Kidney (tissue), 14 donors: Measurements from ENCODE around the gene FCN1. TPM values are rescaled to one million over a fixed set of nuclear protein-coding genes. Genes with fewer than 3 reads are reported as not detected.

Experiments
- DNase-seq, 5 donors: peaks; one replicate each; pipeline ENCODE4 v3.0.0-alpha.2; 2013 to 2020
- FAIRE-seq: peaks from 2 replicates; lab custom pipeline; 2012; peaks lifted over from hg19 to GRCh38; lab: Jason Lieb, UNC
- H3K27ac ChIP-seq, 2 donors: one replicate each; pipeline ENCODE4 v1.7.0; 2013; ENCODE audit warnings: low read depth in 2 of 2, low read length in 2 of 2, inconsistent platforms in 1 of 2
- H3K27me3 ChIP-seq: one replicate; pipeline ENCODE4 v1.7.1; 2013; ENCODE audit warnings: low read length, inconsistent platforms; ENCODE audit not compliant: control insufficient read depth, insufficient read depth
- H3K36me3 ChIP-seq, 3 donors: one replicate each; pipeline versions ENCODE4 v1.7.0 to v1.7.1; 2013; ENCODE audit warnings: low read length in 3 of 3, control low read depth in 1 of 3, inconsistent platforms in 1 of 3; ENCODE audit not compliant: insufficient read depth in 3 of 3, control insufficient read depth in 2 of 3
- H3K4me1 ChIP-seq, 3 donors: one replicate each; pipeline versions ENCODE4 v1.7.0 to v1.7.1; 2013; ENCODE audit warnings: low read length in 3 of 3, inconsistent platforms in 1 of 3, low read depth in 1 of 3; ENCODE audit not compliant: control insufficient read depth in 2 of 3, insufficient read depth in 2 of 3
- H3K4me3 ChIP-seq, 3 donors: one replicate each; pipeline versions ENCODE4 v1.7.0 to v1.8.1; 2013; ENCODE audit warnings: low read length in 3 of 3, control low read depth in 1 of 3, inconsistent platforms in 1 of 3
- H3K9ac ChIP-seq, 3 donors: one replicate each; pipeline versions ENCODE4 v1.7.0 to v1.7.1; 2013; ENCODE audit warnings: low read length in 3 of 3, control low read depth in 1 of 3, inconsistent platforms in 1 of 3
- H3K9me3 ChIP-seq, 3 donors: one replicate each; pipeline versions ENCODE4 v1.7.0 to v1.7.1; 2013; ENCODE audit warnings: low read length in 3 of 3, control low read depth in 1 of 3, inconsistent platforms in 1 of 3; ENCODE audit not compliant: control insufficient read depth in 2 of 3, insufficient read depth in 1 of 3
- intact Hi-C: fragments of 100-400 bp; cut with DNase I; formaldehyde crosslinking; loops from one replicate; pipeline ENCODE4 v1.11.1; 2022
- polyA plus RNA-seq: library from polyadenylated mRNA; stranded (reverse); fragments of 350-450 nt; fragmentation: Illumina TruSeq; extraction: RNeasy Lipid Tissue Mini Kit (QIAGEN cat#74804); gene quantifications from one replicate; pipeline ENCODE4 v1.2.3, GENCODE V29; 2014; ENCODE audit warnings: low read depth, low replicate concordance; ENCODE audit not compliant: insufficient read depth
- total RNA-seq: library from RNA; stranded (reverse); fragmentation: NEBNext Ultra II Directional; extraction: Animal tissue kit (Norgen Biotek cat#: 25700); gene quantifications from one replicate; pipeline ENCODE4 v1.2.1, GENCODE V29; 2021
- TF ChIP-seq, protein P1 (sequence below): IDR thresholded peaks from 3 replicates; pipeline ENCODE4 v1.5.1; 2012; ENCODE audit warnings: mild to moderate bottlenecking, moderate library complexity, borderline replicate concordance; ENCODE audit not compliant: insufficient read depth; ENCODE audit errors: extremely low read depth
- donor health status: control.
- donor health status: control.
- donor health status: control.
- donor health status: control.
- donor health status: control.
- donor health status: DM: yes; HTN: yes; CAD: no.
- donor health status: Normal renal cell carcinoma (clear cell type).

FCN1 gene
- total and polyA plus RNA-seq, 2 donors from 2014 or later, result 3.2 to 13.0 TPM

- Histone ChIP-seq H3K36me3 (no peaks in the 10 kb centered on the region), H3K4me1 (no peaks in the 10 kb centered on the region)
Measured at GRCh38 chr9:134919303-134919702, 1.6 kb upstream of the FCN1 start.

DNA sequence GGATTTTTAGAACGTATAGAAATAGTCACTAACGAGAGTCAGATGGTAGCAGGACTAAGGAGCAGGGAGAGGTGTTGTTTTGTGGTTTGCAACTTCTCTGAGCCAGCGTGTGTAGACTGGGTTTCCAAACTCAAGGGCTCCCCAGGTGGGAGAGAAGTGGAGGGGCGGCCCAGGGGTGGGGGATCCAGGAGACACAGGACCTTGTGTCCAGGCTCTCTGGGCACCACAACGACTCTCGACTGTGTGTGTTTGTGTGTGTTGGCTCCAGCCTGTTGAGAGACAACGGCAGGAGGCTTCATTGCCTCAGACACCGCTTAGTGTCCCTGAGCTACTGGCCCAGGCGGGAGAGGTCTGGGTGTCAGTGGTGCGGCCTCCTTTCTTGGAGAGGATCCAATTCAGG is 934 bp upstream of the FCN1 start:
- FAIRE-seq (no peak), DNase-seq (peak in 1 of 5 donors; percentile 1)
- intact Hi-C loops, result no loop called here
- no peaks in the 10 kb centered on the region for H3K4me1 ChIP-seq
- no peaks in the 10 kb centered on the region for H3K36me3 ChIP-seq
- no peak overlapping the region for H3K27ac ChIP-seq
- no peak overlapping the region for H3K9ac ChIP-seq
- H3K9me3 ChIP-seq, result peaks cover 0 to 11% (median 6%) of the 10 kb centered on the region in 3 donors
- H3K4me3 ChIP-seq, result no peak overlapping the region
- H3K27me3 ChIP-seq, result no peaks in the 10 kb centered on the region
- TF ChIP-seq, protein P1, sequence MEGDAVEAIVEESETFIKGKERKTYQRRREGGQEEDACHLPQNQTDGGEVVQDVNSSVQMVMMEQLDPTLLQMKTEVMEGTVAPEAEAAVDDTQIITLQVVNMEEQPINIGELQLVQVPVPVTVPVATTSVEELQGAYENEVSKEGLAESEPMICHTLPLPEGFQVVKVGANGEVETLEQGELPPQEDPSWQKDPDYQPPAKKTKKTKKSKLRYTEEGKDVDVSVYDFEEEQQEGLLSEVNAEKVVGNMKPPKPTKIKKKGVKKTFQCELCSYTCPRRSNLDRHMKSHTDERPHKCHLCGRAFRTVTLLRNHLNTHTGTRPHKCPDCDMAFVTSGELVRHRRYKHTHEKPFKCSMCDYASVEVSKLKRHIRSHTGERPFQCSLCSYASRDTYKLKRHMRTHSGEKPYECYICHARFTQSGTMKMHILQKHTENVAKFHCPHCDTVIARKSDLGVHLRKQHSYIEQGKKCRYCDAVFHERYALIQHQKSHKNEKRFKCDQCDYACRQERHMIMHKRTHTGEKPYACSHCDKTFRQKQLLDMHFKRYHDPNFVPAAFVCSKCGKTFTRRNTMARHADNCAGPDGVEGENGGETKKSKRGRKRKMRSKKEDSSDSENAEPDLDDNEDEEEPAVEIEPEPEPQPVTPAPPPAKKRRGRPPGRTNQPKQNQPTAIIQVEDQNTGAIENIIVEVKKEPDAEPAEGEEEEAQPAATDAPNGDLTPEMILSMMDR, result no peak

More at GRCh38 chr9:134919303-134919702, 1.6 kb upstream of the FCN1 start:
- TF ChIP-seq, protein P1, result no peak
- H3K27me3 ChIP-seq, result no peaks in the 10 kb centered on the region
- H3K27ac ChIP-seq, result no peak overlapping the region
- H3K9me3 ChIP-seq, result peaks cover 0 to 11% (median 6%) of the 10 kb centered on the region in 3 donors
- FAIRE-seq, result no peak
- intact Hi-C loops, result no loop called here
- H3K4me3 ChIP-seq, result no peak overlapping the region
- peak in 1 of 5 donors; percentile 1 for DNase-seq
- H3K9ac ChIP-seq, result no peak overlapping the region

DNA sequence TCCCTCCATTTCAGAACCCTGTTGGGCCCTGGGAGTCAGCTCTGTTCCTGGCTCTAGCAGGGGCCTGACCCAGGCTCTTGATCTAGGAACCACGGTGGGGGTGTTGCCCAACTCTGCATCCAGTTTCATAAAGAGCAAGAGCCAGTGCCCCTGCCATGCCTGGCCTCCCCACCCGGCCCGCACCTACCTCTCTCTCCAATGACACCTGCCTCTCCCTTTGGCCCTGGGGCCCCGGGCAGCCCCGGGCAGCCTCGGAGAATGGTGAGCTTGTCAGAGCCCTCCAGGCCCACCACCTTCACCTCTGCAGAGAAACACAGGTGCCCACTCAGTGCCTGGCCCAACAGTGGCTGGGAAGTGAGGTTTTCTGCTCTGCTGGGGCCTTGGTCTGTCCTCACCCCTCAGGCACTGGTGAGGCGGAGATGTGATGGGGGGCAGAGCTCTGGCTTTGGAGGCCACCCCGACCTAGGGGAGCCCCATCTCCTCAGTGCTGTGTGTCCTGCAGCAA is 1.5 kb downstream of the FCN1 start:
- Histone ChIP-seq H3K4me3 (no peak overlapping the region), H3K9me3 (peaks cover 0 to 11% (median 6%) of the 10 kb centered on the region in 3 donors), H3K36me3 (no peaks in the 10 kb centered on the region), H3K27ac (no peak overlapping the region), H3K27me3 (no peaks in the 10 kb centered on the region), H3K9ac (no peak overlapping the region), H3K4me1 (no peaks in the 10 kb centered on the region)
- TF ChIP-seq, protein P1, result no peak
- intact Hi-C loops, result no loop called here
- peak in 1 of 5 donors; percentile 1 for DNase-seq
- no peak for FAIRE-seq
